Thoracic aorta (tissue), 2 donors: ENCODE results near the gene ADAMTS14. TPM values are rescaled to one million over a fixed set of nuclear protein-coding genes. Genes with fewer than 3 reads are reported as not detected.

Experiments
- ATAC-seq: fragments of 150-250 bp; one replicate; pipeline ENCODE4 v1.8.0; 2017; ENCODE audit warnings: low read depth; ENCODE audit not compliant: insufficient number of reproducible peaks, low FRiP score
- DNase-seq: peaks from one replicate; pipeline ENCODE4 v3.0.0-alpha.2; 2020; ENCODE audit warnings: low spot score
- H3K27ac ChIP-seq, 2 donors: fragments of 200-600 bp; sonication (generic); 1 replicate in 1 of 2; 2 replicates in 1 of 2; pipeline ENCODE4 v1.5.1; 2016; ENCODE audit warnings: mild to moderate bottlenecking in 2 of 2, moderate library complexity in 2 of 2
- H3K27me3 ChIP-seq: fragments of 200-600 bp; sonication (generic); replicated peaks from 2 replicates; pipeline ENCODE4 v1.6.0; 2016; ENCODE audit warnings: mild to moderate bottlenecking; ENCODE audit not compliant: insufficient read depth
- H3K36me3 ChIP-seq: fragments of 200-600 bp; sonication (generic); one replicate; pipeline ENCODE4 v1.5.1; 2016
- H3K4me1 ChIP-seq, 2 donors: fragments of 200-600 bp; sonication (generic); 1 replicate in 1 of 2; 2 replicates in 1 of 2; pipeline versions ENCODE4 v1.5.1 to v1.6.0; 2016; ENCODE audit warnings: low read depth in 2 of 2, mild to moderate bottlenecking in 1 of 2; ENCODE audit not compliant: control insufficient read depth in 1 of 2
- H3K4me3 ChIP-seq: fragments of 200-600 bp; sonication (generic); 2 replicates; pipeline ENCODE4 v1.5.1; 2016; ENCODE audit warnings: mild to moderate bottlenecking
- H3K9me3 ChIP-seq: fragments of 200-600 bp; sonication (generic); 2 replicates; pipeline ENCODE4 v1.5.1; 2016
- CTCF ChIP-seq: fragments of 200-600 bp; sonication (generic); IDR thresholded peaks from one replicate; pipeline ENCODE4 v1.5.1; 2019; ENCODE audit warnings: antibody characterized with exemption
- total RNA-seq, 2 donors: library from RNA; depleted of rRNA; stranded (reverse); fragments of >200 nt; gene quantifications; one replicate each; pipeline versions ENCODE4 v1.1.0 to v1.2.3, GENCODE V29; 2016

The ADAMTS14 gene
- total RNA-seq, 2 donors from 2014 or later, result 1.3 TPM; not detected in 1

GRCh38 chr10:70682920-70683600 lies 10.8 kb downstream of the ADAMTS14 start:
- no peak overlapping the region for H3K27ac ChIP-seq
- ATAC-seq (no peak), DNase-seq (no peak)

GRCh38 chr10:70683601-70683934 lies 11.3 kb downstream of the ADAMTS14 start:
- no peak for ATAC-seq
- Histone ChIP-seq H3K36me3 (no peaks in the 10 kb centered on the region), H3K9me3 (no peaks in the 10 kb centered on the region), H3K27ac (no peak overlapping the region), H3K4me3 (no peak overlapping the region), H3K27me3 (no peaks in the 10 kb centered on the region), H3K4me1 (no peaks in the 10 kb centered on the region)
- DNase-seq, result no peak
- TF ChIP-seq CTCF, result no peak

More at GRCh38 chr10:70682920-70683600, 10.8 kb downstream of the ADAMTS14 start:
- H3K4me1 ChIP-seq, result no peaks in the 10 kb centered on the region
- no peaks in the 10 kb centered on the region for H3K36me3 ChIP-seq
- TF ChIP-seq CTCF, result no peak
- no peaks in the 10 kb centered on the region for H3K27me3 ChIP-seq
- H3K4me3 ChIP-seq, result no peak overlapping the region
- H3K9me3 ChIP-seq, result no peaks in the 10 kb centered on the region

GRCh38 chr10:70683940-70684339 lies 11.6 kb downstream of the ADAMTS14 start:
- TF ChIP-seq CTCF, result no peak
- no peak for ATAC-seq
- H3K4me1 ChIP-seq, result no peaks in the 10 kb centered on the region
- H3K36me3 ChIP-seq, result no peaks in the 10 kb centered on the region
- no peak overlapping the region for H3K27ac ChIP-seq
- no peaks in the 10 kb centered on the region for H3K27me3 ChIP-seq
- no peak overlapping the region for H3K4me3 ChIP-seq
- no peak for DNase-seq
- no peaks in the 10 kb centered on the region for H3K9me3 ChIP-seq

- H3K9me3 ChIP-seq, result no peaks in the 10 kb centered on the region
- no peak for TF ChIP-seq CTCF
- H3K36me3 ChIP-seq, result no peaks in the 10 kb centered on the region
- ATAC-seq (no peak), DNase-seq (no peak)
- H3K27me3 ChIP-seq, result no peaks in the 10 kb centered on the region
- no peaks in the 10 kb centered on the region for H3K4me1 ChIP-seq
- no peak overlapping the region for H3K4me3 ChIP-seq
- no peak overlapping the region for H3K27ac ChIP-seq
Observed at GRCh38 chr10:70684374-70684773, 12.1 kb downstream of the ADAMTS14 start.

GRCh38 chr10:70684839-70685454 lies 12.6 kb downstream of the ADAMTS14 start:
- no peak overlapping the region for H3K27ac ChIP-seq
- DNase-seq (no peak), ATAC-seq (no peak)
- H3K27me3 ChIP-seq, result no peaks in the 10 kb centered on the region
- no peaks in the 10 kb centered on the region for H3K4me1 ChIP-seq
- no peaks in the 10 kb centered on the region for H3K9me3 ChIP-seq
- no peaks in the 10 kb centered on the region for H3K36me3 ChIP-seq
- H3K4me3 ChIP-seq, result no peak overlapping the region
- TF ChIP-seq CTCF, result no peak
